Sigmoid colon (tissue), 3 donors: ENCODE results near the gene PRKAR2B.

Source experiments
- CTCF ChIP-seq, 4 experiments: fragments of 450-650 bp in 3 of 4; fragments of 200-600 bp in 1 of 4; IDR thresholded peaks; one replicate each; pipeline ENCODE4 v1.5.1; 2016 to 2019; ENCODE audit warnings: antibody characterized with exemption in 4 of 4, mild to moderate bottlenecking in 3 of 4, moderate library complexity in 2 of 4
- POLR2A ChIP-seq, 2 donors: fragments of 450-650 bp; IDR thresholded peaks; one replicate each; pipeline ENCODE4 v1.6.1; 2016; ENCODE audit warnings: antibody characterized with exemption in 2 of 2, mild to moderate bottlenecking in 2 of 2, moderate library complexity in 2 of 2

- TF ChIP-seq POLR2A (IDR thresholded peaks at IDR 0.05): no peak
- no peak for TF ChIP-seq CTCF (IDR thresholded peaks at IDR 0.05)
Measured at GRCh38 chr7:107056728-107057473, 12.4 kb downstream of the PRKAR2B start.
